GM20431 (cell line): ENCODE measurements around the gene ARID4A.
"Not testable (repeated sequence)": the region's sequence is repeated elsewhere in the genome, so short reads cannot be mapped to it uniquely, and the experiment has no call there.

Experiments
- in situ Hi-C: fragments of 300-500 bp; cut with MseI, MboI; formaldehyde crosslinking; loops from one replicate; pipeline ENCODE4 v1.15.0; 2020; ENCODE audit warnings: low sequenced_read_pairs; ENCODE audit not compliant: unreplicated experiment

ARID4A gene

GRCh38 chr14:58356268-58356667 lies 57.9 kb downstream of the ARID4A start:
- in situ Hi-C loops: no loop called here

- in situ Hi-C loops: not testable (repeated sequence)
Measured at GRCh38 chr14:58362272-58362671, 63.9 kb downstream of the ARID4A start.

- in situ Hi-C loops: no loop called here
Measured at GRCh38 chr14:58362798-58363412, 64.5 kb downstream of the ARID4A start.

- in situ Hi-C loops: no loop called here
Measured at GRCh38 chr14:58364316-58364715, 66.0 kb downstream of the ARID4A start.

GRCh38 chr14:58367296-58367695 lies 68.9 kb downstream of the ARID4A start:
- in situ Hi-C loops: no loop called here

- in situ Hi-C loops: no loop called here
Measured at GRCh38 chr14:58368956-58369355, 70.6 kb downstream of the ARID4A start.

GRCh38 chr14:58376791-58377190 lies 78.4 kb downstream of the ARID4A start:
- in situ Hi-C loops: no loop called here

GRCh38 chr14:58390830-58391229 lies 92.5 kb downstream of the ARID4A start:
- in situ Hi-C loops: no loop called here

GRCh38 chr14:58395562-58395811 lies 97.1 kb downstream of the ARID4A start:
- in situ Hi-C loops: no loop called here

GRCh38 chr14:58395812-58396788 lies 97.7 kb downstream of the ARID4A start, which contains the start of gene TOMM20L:
Gene TOMM20L (plus strand): TSS chr14:58395930. CDS start chr14:58395958, 28 bp downstream.
- in situ Hi-C loops: no loop called here

GRCh38 chr14:58397156-58397555 lies 98.8 kb downstream of the ARID4A start:
- in situ Hi-C loops: no loop called here

GRCh38 chr14:58398495-58398894 lies 100.1 kb downstream of the ARID4A start:
- in situ Hi-C loops: no loop called here

- in situ Hi-C loops: no loop called here
Measured at GRCh38 chr14:58398895-58399294, 100.5 kb downstream of the ARID4A start.

- in situ Hi-C loops: no loop called here
Measured at GRCh38 chr14:58401587-58401986, 103.2 kb downstream of the ARID4A start.

GRCh38 chr14:58408681-58409215 lies 110.4 kb downstream of the ARID4A start:
- in situ Hi-C loops: no loop called here

GRCh38 chr14:58414845-58415244 lies 116.5 kb downstream of the ARID4A start:
- in situ Hi-C loops: no loop called here

- in situ Hi-C loops: no loop called here
Measured at GRCh38 chr14:58415636-58416547, 117.5 kb downstream of the ARID4A start.

- in situ Hi-C loops: not testable (repeated sequence)
Measured at GRCh38 chr14:58416934-58417333, 118.6 kb downstream of the ARID4A start.
